NCI-H2107 (cell line): ENCODE results near the gene PLD1.
"Not testable (repeated sequence)": the region's sequence is repeated elsewhere in the genome, so short reads cannot be mapped to it uniquely, and the experiment has no call there.

ENCODE experiments used
- DNase-seq: peaks from one replicate; lab custom pipeline; 2025; lab: John Stamatoyannopoulos, UW

The PLD1 gene

DNA sequence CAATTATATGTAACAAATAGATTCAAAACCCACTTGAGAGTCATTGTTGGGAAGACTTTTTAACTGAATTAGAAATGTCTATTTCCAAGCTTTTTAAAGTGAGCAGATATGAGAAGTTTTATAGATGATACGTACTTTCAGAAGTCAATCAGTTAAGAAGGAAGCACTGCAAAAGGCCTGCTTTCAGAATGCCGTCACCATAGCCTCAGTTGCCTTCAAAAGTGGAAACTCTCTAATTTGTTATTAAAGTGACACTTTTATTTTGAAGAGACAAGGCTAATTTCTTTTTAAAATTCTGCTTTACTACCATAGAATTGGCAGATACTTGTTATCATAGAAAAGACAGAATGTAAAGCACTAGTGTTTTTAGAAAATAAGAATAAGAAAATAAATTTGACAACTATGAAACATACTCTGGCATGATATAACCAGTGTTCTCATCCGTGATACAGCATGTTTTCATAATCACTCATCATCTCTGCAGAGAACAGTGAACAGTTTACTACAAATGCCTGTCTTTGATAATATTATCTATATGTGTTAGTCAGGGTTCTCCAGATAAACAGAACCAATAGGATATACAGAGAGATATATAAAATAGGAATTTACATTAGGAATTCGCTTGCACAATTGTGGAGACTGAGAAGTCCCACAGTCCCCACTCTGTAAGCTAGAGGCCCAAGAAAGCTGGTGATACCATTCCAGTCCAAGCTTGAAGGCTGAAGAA is 7.0 kb upstream of the PLD1 start:
- DNase-seq, result no peak

- DNase-seq, result no peak
Observed at GRCh38 chr3:171815973-171816595, 5.8 kb upstream of the PLD1 start.

DNA sequence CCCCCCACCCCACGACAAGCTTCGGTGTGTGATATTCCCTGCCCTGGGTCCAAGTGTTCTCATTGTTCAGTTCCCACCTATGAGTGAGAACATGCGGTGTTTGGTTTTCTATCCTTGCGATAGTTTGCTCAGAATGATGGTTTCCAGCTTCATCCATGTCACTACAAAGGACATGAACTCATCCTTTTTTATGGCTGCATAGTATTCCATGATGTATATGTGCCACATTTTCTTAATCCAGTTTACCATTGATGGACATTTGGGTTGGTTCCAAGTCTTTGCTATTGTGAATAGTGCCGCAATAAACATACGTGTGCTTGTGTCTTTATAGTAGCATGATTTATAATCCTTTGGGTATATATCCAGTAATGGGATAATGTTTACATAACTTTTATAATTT is 4.4 kb upstream of the PLD1 start:
- DNase-seq, result not testable (repeated sequence)

DNA sequence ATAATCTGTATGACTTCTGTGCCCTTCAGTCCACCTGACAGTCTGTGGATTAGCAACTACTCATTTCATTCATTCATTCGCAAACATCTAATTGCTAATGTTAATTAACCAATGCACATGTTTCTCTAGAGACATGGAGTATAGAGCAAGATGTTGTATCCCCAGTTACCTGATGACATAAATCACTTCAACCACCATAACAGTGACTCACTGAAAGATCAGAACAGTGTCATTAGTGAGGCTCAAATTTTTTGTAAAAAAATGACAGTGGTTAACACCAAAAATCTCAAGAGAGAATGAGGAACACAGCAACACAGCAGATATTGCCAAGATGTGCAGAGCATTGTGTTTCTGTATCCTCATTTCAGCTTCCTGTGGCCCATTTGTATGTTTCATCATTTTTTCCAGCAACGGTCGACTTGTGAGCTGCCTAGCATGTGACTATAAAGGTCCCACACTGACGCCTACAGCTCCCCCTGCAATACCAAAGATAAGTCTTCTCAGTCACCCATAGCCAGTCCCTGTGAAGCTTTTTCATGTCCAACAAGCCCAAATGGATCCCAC is 3.7 kb upstream of the PLD1 start:
- no peak for DNase-seq

DNA sequence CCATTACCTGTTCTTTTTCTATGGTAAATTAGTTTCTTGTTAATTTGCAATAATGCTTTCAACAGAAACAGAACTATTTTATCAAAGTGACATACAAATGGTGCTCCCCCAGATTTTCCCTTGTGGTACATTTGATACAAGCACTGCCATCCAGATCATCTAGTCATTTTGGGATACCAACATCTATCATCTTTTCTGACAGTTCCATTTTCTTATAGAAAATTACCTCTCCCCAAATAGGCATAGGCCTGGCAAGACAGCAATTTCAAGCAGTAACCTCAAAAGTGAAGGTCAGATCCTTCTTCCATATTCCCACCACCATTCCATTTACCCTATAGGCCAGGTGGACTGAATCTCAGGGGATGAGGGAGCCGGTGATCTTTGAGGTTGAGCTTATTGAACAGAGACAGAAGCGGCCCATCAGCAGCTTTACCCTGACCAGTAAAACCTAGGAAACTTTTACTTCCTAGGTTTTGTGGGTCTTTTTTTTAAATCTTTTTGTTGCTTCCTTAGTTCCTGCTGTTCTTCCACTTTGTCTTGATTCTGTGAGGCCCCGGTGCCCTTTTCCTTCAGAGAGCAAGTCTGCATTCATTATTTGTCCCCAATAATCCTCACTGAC is 3.1 kb upstream of the PLD1 start:
- DNase-seq, result no peak

GRCh38 chr3:171812811-171813210 is 2.5 kb upstream of the PLD1 start:
- no peak for DNase-seq

- DNase-seq, result no peak
Observed at GRCh38 chr3:171811913-171812335, 1.6 kb upstream of the PLD1 start.

DNA sequence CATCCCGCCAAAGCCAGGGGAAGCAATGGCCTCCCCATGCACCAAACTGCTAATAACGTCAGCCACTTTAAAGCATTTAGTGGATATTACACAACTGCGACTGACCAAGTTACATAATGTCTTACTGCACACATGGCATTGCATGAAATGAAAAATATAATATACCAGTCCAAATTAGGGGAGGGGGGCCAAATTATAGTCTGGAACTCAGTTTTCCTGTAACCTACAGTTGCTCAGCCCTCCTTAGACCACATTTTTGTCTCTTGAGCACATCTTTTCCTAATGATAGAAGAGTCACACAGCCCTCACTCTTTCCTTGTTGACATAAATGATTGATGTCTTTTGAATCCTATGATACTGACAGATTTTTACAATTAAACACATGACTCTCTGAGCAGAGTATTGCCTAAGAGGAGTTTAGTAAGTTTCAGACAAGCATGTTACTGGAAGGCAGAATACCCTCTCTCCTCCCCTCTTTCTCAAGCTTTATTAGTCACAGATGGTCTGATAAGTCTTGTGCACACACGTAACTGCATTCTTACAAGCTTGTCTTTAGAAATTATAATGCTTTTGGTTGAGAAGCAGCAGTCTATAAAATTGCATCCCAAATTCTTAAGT is 1.1 kb upstream of the PLD1 start:
- no peak for DNase-seq

- DNase-seq, result no peak
Observed at GRCh38 chr3:171810629-171811294, 479 bp upstream of the PLD1 start.

DNA sequence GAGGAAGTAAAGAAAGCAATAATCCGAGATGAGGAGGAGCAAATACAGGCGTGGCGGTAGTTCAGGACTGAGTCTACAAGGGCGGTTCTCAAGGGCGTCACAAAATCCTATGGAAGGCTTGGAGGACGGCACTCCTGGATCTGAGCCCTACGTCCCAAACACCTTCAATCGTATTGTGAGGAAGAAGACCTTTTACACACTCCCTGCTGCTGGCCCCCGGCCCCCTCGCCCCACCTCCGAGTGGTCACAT is 747 bp downstream of the PLD1 start:
- no peak for DNase-seq

DNA sequence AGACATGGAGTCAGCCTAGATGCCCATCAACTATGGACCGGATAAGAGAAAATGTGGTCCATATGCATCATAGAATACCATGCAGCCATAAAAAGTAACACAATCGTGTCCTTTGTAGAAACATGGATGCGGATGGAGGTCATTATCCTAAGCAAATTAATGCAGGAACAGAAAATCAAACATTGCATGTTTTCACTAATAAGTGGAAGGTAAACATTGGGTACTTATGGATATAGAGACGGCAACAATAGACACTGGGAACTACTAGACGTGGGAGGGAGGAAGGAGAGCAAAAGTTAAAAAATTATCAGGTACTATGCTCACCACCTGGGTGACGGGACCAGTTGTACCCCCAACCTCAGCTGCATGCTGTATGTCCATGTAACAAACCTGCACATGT is 2.5 kb downstream of the PLD1 start:
- no peak for DNase-seq

- DNase-seq, result no peak
Observed at GRCh38 chr3:171807129-171807675, 3.1 kb downstream of the PLD1 start.

GRCh38 chr3:171806200-171807128 is 3.8 kb downstream of the PLD1 start:
- DNase-seq, result no peak

GRCh38 chr3:171805687-171806086 is 4.6 kb downstream of the PLD1 start:
- DNase-seq, result no peak

DNA sequence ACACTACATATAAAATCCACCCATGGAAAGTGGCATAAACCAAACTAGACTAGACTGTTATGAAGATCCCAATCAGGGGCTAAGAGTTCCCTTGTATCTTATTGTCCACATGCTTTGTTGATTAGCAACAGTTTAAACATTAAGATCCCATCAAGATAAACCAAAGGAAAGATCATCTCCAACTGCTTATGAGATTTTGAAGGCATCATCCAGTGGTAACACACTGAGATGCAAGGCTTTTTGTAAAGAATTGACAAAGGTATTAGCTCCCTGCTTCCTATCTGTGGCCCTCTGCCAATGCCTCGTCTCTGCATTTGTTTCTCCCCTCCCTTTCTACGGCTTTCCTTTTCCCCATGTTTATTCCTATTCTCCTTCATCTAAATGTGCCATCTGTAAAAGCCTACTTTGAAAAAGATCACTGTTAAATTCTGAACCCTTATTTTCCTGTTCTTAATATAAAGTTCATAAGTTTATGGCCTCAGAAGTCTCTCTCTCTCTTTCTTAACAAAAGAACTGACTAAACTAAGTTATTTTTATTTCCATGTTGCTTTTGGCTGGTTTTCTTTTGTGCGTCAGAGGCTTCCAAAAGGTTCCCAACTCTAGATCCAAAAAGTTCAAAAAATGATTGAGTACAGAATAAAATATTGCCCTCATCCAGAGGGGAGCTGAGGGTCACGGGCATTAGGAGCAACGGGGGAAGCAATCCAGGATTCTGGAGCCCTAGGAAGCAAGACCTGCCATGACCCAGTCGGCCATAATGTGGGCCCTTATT is 5.5 kb downstream of the PLD1 start:
- no peak for DNase-seq

DNA sequence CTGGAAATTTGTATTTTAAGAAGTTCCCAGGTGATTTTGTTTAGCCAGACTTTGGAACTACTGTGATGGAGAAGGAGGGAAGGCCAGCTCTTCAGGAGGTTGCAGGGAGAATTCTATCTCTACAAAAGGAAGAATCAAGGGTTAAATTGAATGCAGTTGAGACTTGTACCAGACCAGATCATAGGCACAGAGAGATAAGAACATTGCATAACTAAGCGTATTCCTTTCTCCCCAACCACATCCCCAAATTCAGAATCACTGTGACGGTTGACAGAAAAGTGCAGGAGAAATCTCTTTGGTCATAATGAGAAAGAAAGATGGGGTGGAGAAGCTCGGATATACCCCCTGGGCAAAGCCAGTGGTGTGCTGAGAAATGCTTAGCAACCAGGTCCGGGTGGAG is 7.2 kb downstream of the PLD1 start:
- DNase-seq, result no peak

GRCh38 chr3:171802590-171802956 is 7.7 kb downstream of the PLD1 start:
- no peak for DNase-seq

GRCh38 chr3:171801738-171802589 is 8.3 kb downstream of the PLD1 start:
- no peak for DNase-seq

DNA sequence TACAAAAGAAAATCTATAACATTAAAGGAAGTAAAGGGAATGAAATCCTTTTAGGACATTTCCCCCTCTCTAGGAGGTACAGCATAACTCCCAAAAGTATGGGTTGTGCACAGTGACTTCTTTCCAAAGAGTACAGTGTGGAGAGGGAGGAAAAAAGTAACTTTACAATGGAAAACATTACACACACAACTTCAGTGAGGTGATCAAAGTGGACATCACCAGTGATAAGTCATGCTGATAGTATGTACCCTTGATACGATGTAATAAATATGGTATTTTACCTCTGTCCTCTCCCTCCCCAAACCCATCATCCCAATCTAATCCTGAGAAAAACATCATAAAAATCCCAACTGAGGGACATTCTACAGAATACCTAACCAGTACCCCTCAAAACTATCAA is 10.8 kb downstream of the PLD1 start:
- DNase-seq, result no peak
